OCI-LY3 (cell line): Measurements from ENCODE around the gene MBTD1.

Experiments
- EZH2phosphoT487 ChIP-seq: fragments of 200-600 bp; shearing (Covaris generic); IDR thresholded peaks from 2 replicates; pipeline ENCODE4 v1.6.1; 2018; ENCODE audit warnings: antibody characterized with exemption, mixed run types, low read depth
- TF ChIP-seq, protein P1 (sequence below): fragments of 200-600, 300-600 bp; sonication (generic); IDR thresholded peaks from 2 replicates; pipeline ENCODE4 v1.5.1; 2014; ENCODE audit warnings: antibody characterized with exemption, low read length, low read depth

DNA sequence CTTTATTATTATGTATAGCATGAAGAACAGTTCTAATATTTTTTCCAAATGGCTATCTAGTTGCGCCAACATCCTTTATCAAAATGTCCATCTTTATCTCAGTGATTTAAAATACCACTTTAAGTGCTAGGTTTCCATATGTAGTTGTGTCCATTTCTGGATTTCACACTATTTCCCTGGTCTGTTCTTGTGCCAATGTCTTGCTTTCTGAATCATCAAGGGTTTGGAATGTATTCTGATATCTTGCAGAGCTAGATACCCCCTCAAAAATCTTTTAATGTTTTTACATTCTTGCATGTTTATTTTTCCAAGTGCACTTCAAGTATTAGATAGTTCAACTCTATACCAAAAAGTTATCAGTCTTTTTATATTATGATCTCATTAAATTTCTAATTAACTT, 14.3 kb downstream of the MBTD1 start:
- TF ChIP-seq, protein P1, sequence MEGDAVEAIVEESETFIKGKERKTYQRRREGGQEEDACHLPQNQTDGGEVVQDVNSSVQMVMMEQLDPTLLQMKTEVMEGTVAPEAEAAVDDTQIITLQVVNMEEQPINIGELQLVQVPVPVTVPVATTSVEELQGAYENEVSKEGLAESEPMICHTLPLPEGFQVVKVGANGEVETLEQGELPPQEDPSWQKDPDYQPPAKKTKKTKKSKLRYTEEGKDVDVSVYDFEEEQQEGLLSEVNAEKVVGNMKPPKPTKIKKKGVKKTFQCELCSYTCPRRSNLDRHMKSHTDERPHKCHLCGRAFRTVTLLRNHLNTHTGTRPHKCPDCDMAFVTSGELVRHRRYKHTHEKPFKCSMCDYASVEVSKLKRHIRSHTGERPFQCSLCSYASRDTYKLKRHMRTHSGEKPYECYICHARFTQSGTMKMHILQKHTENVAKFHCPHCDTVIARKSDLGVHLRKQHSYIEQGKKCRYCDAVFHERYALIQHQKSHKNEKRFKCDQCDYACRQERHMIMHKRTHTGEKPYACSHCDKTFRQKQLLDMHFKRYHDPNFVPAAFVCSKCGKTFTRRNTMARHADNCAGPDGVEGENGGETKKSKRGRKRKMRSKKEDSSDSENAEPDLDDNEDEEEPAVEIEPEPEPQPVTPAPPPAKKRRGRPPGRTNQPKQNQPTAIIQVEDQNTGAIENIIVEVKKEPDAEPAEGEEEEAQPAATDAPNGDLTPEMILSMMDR, result no peak
- TF ChIP-seq EZH2phosphoT487, result no peak
